HG03196 (cell line): ENCODE data around the gene RINT1.
"Not testable (repeated sequence)": the region's sequence is repeated elsewhere in the genome, so short reads cannot be mapped to it uniquely, and the experiment has no call there.

Source experiments
- ATAC-seq: cut with Tn5 transposase; IDR thresholded peaks from one replicate; pipeline ENCODE4 v1.9.1; 2021; ENCODE audit not compliant: unreplicated experiment

The RINT1 gene

DNA sequence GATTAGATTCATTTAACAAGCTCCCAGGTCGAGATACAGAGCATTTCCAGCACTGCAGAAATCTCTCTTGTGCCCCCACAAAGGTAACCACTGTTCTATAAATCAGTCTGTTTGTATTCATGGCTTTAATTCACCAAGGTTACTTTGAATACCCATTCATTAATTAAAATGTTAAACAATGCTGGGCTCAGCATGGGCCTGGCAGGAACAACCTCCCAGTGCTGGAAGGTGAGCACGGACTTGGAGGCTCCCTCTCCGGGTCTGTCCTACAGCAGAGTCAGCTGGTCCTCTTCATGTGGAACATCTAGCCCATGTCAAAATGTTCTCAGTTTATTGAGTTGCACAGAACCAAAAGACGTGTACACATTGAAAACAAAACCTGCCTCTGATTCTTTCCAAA is 64.9 kb downstream of the RINT1 start:
- no peak for ATAC-seq

DNA sequence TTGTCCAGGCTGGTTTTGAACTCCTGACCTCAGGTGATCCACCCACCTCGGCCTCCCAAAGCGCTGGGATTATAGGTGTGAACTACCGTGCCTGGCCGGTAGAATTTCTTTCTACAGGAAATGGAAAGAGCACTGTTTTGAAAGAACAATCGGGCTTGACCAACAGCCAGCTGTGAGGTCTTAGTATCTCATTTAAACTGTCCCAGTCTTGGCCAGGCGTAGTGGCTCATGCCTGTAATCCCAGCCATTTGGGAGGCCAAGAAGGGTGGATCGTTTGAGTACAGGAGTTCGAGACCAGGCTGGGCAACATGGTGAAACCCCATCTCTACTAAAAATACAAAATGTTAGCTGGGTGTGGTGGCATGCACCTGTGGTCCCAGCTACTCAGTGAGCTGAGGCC is 67.1 kb downstream of the RINT1 start:
- not testable (repeated sequence) for ATAC-seq

DNA sequence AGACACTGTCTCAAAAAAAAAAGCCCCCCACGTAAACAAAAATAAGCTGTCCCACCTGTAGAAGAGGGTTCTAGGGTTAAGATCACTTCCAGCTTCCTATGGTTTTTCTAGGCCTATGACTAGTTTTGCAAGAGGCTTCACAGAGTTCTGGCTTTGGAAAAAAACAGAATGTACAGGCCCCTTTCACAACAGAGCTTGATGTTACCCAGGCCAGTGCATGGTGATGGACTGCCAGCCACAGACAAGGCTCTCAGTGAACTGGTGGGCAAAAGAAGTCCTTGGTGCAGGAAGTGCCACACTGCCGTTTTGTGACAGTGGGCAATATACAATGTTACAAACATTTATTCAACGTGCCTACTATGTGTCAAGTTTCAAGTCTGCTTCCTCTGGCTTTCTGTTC is 67.5 kb downstream of the RINT1 start:
- no peak for ATAC-seq

DNA sequence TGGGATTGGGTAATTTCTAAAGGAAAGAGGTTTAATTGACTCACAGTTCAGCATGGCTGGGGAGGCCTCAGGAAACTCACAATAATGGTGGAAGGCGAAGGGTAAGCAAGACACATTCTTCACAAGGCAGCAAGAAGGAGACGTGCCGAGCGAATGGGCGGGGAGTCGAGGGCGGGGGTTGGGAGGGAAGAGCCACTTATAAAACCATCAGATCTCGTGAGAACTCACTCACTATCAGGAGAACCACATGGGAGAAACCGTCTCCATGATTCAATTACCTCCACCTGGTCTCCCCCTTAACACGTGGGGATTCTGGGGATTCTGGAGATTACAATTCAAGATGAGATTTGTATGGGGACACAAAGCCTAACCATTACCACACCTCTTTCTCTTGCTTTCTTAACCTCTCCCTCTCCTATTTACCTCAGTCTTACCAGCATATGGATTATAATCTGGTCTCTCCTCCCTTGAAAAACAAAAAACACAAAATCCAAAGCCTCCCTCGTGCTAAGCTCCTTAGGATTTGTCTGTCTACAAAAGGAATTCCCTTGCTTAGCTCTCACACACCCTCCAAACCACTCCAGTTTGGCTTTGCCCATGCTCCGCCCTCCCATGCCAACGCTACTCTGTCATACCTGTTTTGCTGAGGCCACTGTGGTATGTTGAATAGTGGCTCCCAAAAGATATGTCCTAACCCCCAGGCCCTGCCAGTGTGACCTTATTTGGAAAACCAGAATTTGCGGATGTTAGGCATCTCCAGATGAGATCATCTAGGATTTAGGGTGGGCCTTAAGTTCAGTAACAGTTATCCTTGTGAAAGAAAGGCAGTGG is 68.9 kb downstream of the RINT1 start:
- ATAC-seq: no peak

DNA sequence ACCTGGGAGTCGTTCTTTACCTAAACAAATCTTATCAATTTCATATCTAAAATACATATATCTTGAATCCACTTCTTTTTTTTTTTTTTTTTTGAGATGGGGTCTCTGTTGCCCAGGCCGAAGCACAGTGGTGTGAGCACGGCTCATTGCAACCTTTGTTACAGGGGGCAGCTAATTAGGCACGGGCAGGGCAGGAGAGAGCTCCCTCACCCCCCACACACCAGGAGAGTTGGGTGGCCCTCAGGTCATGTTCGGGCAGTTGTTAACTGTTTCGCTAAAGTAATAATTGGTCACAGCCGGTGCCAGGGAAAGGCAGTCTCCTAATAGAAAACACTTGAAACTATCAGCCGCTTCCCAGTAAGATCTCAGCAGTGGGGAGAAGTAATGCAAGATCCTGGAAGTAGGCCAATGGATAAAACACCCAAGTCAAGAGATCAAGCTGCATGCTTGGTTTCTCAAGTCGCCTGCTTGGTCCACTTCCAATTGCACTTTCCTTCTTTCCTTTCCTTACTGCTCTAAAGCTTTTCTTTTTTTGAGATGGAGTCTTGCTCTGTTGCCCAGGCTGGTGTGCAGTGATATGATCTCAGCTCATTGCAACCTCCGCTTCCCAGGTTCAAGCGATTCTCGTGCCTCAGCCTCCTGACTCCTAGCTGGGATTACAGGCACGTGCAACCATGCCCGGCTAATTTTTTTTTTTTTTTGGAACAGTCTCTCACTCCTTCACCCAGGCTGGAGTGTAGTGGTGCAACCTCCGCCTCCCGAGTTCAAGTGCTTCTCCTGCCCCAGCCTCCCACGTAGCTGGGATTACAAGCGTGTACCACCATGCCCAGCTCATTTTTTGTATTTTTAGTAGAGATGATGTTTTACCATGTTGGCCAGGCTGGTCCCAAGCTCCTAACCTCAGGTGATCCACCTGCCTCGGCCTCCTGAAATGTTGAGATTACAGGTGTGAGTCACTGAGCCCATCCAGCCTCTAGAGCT is 70.6 kb downstream of the RINT1 start:
- no peak for ATAC-seq

DNA sequence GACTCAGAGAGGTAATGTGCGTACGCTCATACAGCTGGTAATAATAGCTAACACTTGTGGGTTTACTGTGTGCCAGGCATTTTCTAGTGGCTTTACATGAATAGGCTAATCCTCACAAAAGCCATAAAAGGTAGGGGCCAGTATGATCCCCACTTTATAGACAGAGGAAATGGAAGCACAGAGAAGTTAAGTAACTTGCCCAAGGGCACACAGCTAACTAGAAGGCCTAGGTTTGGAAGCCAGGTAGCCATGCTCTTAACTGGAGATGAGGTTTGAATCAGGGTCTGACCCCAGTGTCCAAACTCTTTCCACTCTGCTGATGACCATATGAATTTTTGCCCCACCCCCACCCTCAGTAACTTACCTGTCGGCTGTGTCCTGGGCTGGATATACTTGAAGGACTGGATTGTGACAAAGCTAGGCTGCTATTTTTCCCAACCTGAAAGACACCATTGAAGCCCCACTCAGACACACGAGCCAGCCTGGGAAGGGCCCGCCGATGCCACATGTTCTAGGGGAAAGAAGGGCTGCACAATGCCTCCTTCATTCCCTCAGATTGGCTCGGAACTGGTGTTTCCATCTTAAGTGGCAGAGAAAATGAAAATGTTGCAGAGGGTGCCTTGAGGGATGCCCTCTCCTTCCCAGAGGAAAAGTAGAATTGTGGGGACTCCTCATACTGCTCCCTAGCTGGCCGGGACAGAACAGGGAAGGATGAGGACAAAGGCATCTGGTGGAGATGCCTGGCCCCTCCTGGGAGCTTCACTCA is 78.3 kb downstream of the RINT1 start:
- ATAC-seq: no peak

DNA sequence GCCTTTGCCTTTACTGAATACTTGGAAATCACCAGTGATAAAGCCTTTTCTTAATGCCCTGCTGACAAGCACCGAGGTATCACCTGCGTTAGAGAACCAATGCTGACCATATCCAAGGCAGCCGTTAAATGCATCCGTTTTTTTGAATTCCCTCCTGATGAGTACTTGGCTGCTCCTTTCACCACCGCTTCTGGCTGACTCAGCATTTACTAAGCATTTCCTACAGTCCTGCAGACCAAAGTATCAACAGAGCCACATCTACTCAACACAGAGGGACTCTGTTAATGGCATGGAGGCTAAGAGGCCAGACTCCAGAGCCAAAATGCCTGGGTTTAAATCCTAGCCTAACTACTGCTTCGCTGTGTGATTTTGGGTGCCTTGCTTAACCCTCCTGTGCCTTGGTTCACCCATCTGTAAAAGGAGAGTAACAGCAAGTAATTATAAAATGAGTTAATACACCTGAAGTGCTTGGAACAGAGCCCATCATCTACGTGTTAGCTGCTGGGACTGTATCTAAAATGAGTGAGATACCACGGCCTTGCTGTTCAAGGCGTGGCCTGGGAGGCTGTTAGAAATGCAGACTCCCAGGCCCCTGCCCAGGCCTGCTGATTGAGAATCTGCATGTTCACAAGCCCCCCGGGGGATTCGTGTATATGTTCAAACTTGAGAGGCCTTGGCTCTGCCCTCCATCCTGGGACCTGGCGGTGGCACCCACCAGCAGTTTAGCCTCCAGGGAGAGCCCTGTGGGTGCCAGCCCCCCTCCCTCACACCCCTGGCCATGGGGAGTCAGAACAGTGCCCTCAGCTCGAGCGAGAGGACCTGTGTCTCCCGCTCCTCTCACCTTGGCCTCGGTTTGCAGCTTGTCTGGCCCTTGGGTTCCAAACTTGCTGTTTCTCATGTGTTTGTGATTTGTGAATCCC is 80.1 kb downstream of the RINT1 start:
- ATAC-seq: no peak

DNA sequence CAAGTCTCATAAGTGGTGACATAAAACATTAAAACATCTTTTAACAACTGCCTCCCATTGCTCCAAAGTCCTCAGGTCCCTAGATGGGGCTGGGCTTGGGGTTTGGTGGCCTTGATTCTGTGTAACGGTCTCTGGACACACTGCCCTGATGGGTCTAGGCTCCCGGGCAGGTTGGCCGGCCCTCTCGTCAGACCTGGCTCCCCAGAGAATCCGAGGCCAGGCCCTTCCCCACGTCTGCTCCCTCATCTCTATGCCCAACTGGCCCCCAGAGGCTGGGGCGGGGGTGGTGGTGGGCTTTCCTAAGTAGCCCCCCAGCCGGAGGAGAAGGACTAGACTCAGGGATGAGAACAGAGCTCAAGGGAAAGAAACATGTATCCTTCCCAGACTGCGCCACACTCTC is 80.8 kb downstream of the RINT1 start:
- no peak for ATAC-seq

DNA sequence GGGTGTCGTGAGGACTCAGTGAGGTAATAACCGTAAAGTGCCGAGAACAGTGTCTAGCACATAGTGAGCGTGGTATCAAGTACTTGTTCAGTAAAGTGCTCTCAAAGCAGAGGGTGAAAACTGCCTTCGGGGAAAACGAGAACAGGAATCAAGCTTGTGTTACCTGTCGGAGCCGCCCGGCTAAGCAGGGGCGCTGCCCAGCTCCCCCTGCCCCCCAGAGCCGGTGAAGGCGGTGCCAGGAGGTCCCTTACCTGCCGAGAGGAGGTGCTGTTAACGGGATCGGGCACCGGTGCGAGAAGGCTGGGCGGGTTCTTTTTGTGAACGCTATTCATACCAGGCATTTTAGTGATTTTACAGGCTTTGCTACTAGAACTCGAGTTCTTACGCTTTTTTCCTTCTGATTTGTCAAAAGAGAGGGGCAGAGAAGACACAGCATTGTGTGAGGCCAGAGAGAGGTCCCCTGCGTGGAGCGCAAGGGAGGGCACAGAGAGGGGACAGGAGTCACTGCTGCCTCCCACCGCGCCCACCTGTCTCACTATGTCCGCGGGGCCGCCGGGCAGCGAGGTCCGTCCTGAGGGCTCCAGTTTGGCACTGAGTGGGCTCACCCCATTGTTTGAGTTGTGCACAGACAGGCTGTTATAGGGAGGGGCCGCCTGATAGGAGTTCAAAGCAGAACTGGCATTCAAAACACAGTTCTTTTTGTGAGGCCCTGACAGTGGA is 81.8 kb downstream of the RINT1 start:
- ATAC-seq: no peak

DNA sequence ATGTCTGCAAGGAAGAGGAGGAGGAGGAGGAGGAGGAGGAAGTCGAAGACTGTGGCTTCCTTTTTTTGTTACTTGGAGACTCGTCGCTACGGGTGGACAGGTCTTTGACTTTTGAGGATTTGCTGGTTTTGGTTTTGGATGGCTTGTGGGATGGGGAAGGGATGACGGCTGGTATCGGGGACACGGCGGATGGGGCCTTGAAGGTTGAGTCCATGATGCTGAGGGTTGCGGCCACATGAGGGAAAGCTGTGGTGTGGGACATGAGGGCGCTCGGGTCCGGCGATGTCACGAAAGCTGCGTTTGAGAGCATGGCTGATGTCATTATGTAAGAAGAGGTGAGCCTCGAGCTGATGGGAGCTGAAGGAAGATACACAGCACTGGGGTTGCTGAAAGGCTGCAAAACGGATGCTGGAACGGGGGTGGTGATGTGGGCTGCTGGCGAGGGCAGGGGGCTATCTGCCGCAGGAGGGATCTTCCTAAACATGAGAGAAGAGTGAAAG is 82.4 kb downstream of the RINT1 start:
- no peak for ATAC-seq
